ENCODE data around the gene ADARB1. TPM values are rescaled to one million over a fixed set of nuclear protein-coding genes. Genes with fewer than 3 reads are reported as not detected.
A peak's percentile ranks its signal among the peaks of the same experiment; 100 is the strongest.

ADARB1 gene
- total RNA-seq, 1 experiment from 2014 or later = 15.8 TPM

GRCh38 chr21:45054927-45055612 lies 19.3 kb upstream of the ADARB1 start:
- no CpG with 5 or more reads among the region's 37 CpGs for WGBS (ENCODE audit: extremely low coverage, insufficient read length, low lambda C conversion rate)
- no peaks in the 10 kb centered on the region for H3K9me3 ChIP-seq (ENCODE audit: control insufficient read depth, low read depth, low read length)
- no peak for TF ChIP-seq CTCF (conservative IDR thresholded peaks at IDR 0.05)

More at GRCh38 chr21:45054927-45055612, 19.3 kb upstream of the ADARB1 start:
- no peak overlapping the region for H3K4me2 ChIP-seq (ENCODE audit: insufficient read depth, insufficient read length, low read length)
- no peak overlapping the region for H3K23ac ChIP-seq (ENCODE audit: insufficient read length, low read depth, low read length)
- H3K36me3 Mint-ChIP-seq (ENCODE audit: insufficient read depth in 1 of 3, low read depth in 3 of 3) = no peaks in the 10 kb centered on the region
- H3K27ac ChIP-seq (ENCODE audit: insufficient read length, low read depth, low read length) = no peak overlapping the region
- H4K8ac ChIP-seq (replicated peaks; ENCODE audit: insufficient read length, low read depth, low read length) = no peak overlapping the region
- no peak overlapping the region for H3K4ac ChIP-seq (ENCODE audit: low read depth, low read length)
- H3K18ac ChIP-seq (ENCODE audit: insufficient read length, low read depth, low read length) = no peak overlapping the region
- H2BK20ac ChIP-seq (ENCODE audit: low read depth, low read length, poor library complexity, severe bottlenecking) = no peak overlapping the region
- no peak overlapping the region for H3T11ph ChIP-seq (ENCODE audit: low read length)
- no peak overlapping the region for H2AK5ac ChIP-seq (ENCODE audit: insufficient read length, low read length)
- H2BK12ac ChIP-seq (ENCODE audit: insufficient read length, low read depth, low read length) = no peak overlapping the region
- peaks cover 20% of the 10 kb centered on the region for H3K27me3 Mint-ChIP-seq (ENCODE audit: low read depth)
- no peak overlapping the region for H2BK5ac ChIP-seq (ENCODE audit: insufficient read length, low read length)
- H3K79me2 ChIP-seq (ENCODE audit: insufficient read depth, low read length) = no peaks in the 10 kb centered on the region
- H3K9ac ChIP-seq (ENCODE audit: extremely low read depth, insufficient read length, low read length) = no peak overlapping the region
- H3K27ac Mint-ChIP-seq = no peak overlapping the region; a peak in 2 of 7 replicates
- no peak overlapping the region for H4K5ac ChIP-seq (ENCODE audit: insufficient read length, low read depth, low read length)
- H3K23me2 ChIP-seq (ENCODE audit: insufficient read length, low read depth, low read length, poor library complexity, severe bottlenecking) = no peaks in the 10 kb centered on the region
- H3K9me3 Mint-ChIP-seq = no peaks in the 10 kb centered on the region; a peak in 1 of 5 replicates
- H3K56ac ChIP-seq (ENCODE audit: insufficient read length, low read depth, low read length) = no peak overlapping the region
- peaks cover 27 to 40% of the 10 kb centered on the region in 2 experiments for H3K4me1 Mint-ChIP-seq
- H3K4me1 ChIP-seq (ENCODE audit: insufficient read depth, low read length) = no peaks in the 10 kb centered on the region; the same call in 1 of the 2 replicates
- DNase-seq = peak; percentile 23
- no peak overlapping the region for H2BK120ac ChIP-seq (ENCODE audit: low read depth, low read length, poor library complexity, severe bottlenecking)
- H4K20me1 ChIP-seq (ENCODE audit: control insufficient read depth, insufficient read depth, insufficient read length) = no peaks in the 10 kb centered on the region
- no peak overlapping the region; the same call in 1 of the 2 replicates for H3K14ac ChIP-seq (ENCODE audit: insufficient read depth, low read length)
- no peak overlapping the region for H4K91ac ChIP-seq (ENCODE audit: insufficient read length, low read depth, low read length)
- H2BK15ac ChIP-seq (ENCODE audit: low read depth, low read length) = no peak overlapping the region
- H2AFZ ChIP-seq (ENCODE audit: low read length) = no peak overlapping the region
- no peaks in the 10 kb centered on the region; the same call in 1 of the 2 replicates for H3K27me3 ChIP-seq (ENCODE audit: insufficient read depth, low read length)
- no peaks in the 10 kb centered on the region for H3K79me1 ChIP-seq (ENCODE audit: insufficient read depth, low read depth, low read length, poor library complexity, severe bottlenecking)
- no peak overlapping the region; a peak in 1 of 5 replicates for H3K4me3 Mint-ChIP-seq
